Thoracic aorta (tissue), 2 donors: Measurements from ENCODE around the gene NFKBIL1. TPM values are rescaled to one million over a fixed set of nuclear protein-coding genes. Genes with fewer than 3 reads are reported as not detected.

Source experiments
- ATAC-seq: fragments of 150-250 bp; one replicate; pipeline ENCODE4 v1.8.0; 2017; ENCODE audit warnings: low read depth; ENCODE audit not compliant: insufficient number of reproducible peaks, low FRiP score
- DNase-seq: peaks from one replicate; pipeline ENCODE4 v3.0.0-alpha.2; 2020; ENCODE audit warnings: low spot score
- H3K27ac ChIP-seq, 2 donors: fragments of 200-600 bp; sonication (generic); 1 replicate in 1 of 2; 2 replicates in 1 of 2; pipeline ENCODE4 v1.5.1; 2016; ENCODE audit warnings: mild to moderate bottlenecking in 2 of 2, moderate library complexity in 2 of 2
- H3K27me3 ChIP-seq: fragments of 200-600 bp; sonication (generic); replicated peaks from 2 replicates; pipeline ENCODE4 v1.6.0; 2016; ENCODE audit warnings: mild to moderate bottlenecking; ENCODE audit not compliant: insufficient read depth
- H3K36me3 ChIP-seq: fragments of 200-600 bp; sonication (generic); one replicate; pipeline ENCODE4 v1.5.1; 2016
- H3K4me1 ChIP-seq, 2 donors: fragments of 200-600 bp; sonication (generic); 1 replicate in 1 of 2; 2 replicates in 1 of 2; pipeline versions ENCODE4 v1.5.1 to v1.6.0; 2016; ENCODE audit warnings: low read depth in 2 of 2, mild to moderate bottlenecking in 1 of 2; ENCODE audit not compliant: control insufficient read depth in 1 of 2
- H3K4me3 ChIP-seq: fragments of 200-600 bp; sonication (generic); 2 replicates; pipeline ENCODE4 v1.5.1; 2016; ENCODE audit warnings: mild to moderate bottlenecking
- H3K9me3 ChIP-seq: fragments of 200-600 bp; sonication (generic); 2 replicates; pipeline ENCODE4 v1.5.1; 2016
- total RNA-seq, 2 donors: library from RNA; depleted of rRNA; stranded (reverse); fragments of >200 nt; gene quantifications; one replicate each; pipeline versions ENCODE4 v1.1.0 to v1.2.3, GENCODE V29; 2016
- TF ChIP-seq, protein P1 (sequence below): fragments of 200-600 bp; sonication (generic); IDR thresholded peaks from one replicate; pipeline ENCODE4 v1.5.1; 2019; ENCODE audit warnings: antibody characterized with exemption

Gene NFKBIL1
- total RNA-seq, 2 donors from 2014 or later, result 23.8 to 24.2 TPM

DNA sequence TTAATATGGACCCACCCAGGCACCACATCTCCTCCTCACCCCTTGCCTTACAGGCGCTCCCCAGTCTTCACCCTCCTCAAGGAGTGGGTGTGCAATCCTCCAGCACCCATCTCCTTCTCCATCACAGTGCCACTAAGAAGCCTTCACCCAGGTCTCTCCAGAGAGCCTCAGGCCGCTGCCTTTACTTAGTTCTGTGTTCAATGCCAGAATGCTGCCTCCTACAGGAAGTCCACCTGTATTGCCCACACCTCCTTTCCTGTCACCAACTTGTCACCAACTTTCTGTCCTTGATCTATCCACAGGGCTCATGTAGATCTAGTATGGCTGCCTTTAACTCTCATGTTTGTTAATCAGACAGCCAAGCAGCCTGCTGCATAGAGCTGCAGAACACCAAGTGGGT lies 38.1 kb downstream of the NFKBIL1 start:
- H3K27me3 ChIP-seq, result no peaks in the 10 kb centered on the region
- no peaks in the 10 kb centered on the region for H3K36me3 ChIP-seq
- H3K4me3 ChIP-seq, result no peak overlapping the region
- no peaks in the 10 kb centered on the region for H3K9me3 ChIP-seq
- TF ChIP-seq, protein P1, sequence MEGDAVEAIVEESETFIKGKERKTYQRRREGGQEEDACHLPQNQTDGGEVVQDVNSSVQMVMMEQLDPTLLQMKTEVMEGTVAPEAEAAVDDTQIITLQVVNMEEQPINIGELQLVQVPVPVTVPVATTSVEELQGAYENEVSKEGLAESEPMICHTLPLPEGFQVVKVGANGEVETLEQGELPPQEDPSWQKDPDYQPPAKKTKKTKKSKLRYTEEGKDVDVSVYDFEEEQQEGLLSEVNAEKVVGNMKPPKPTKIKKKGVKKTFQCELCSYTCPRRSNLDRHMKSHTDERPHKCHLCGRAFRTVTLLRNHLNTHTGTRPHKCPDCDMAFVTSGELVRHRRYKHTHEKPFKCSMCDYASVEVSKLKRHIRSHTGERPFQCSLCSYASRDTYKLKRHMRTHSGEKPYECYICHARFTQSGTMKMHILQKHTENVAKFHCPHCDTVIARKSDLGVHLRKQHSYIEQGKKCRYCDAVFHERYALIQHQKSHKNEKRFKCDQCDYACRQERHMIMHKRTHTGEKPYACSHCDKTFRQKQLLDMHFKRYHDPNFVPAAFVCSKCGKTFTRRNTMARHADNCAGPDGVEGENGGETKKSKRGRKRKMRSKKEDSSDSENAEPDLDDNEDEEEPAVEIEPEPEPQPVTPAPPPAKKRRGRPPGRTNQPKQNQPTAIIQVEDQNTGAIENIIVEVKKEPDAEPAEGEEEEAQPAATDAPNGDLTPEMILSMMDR, result no peak
- ATAC-seq (no peak), DNase-seq (no peak)
- peaks cover 7 to 15% of the 10 kb centered on the region in 2 donors for H3K4me1 ChIP-seq
- H3K27ac ChIP-seq, result no peak overlapping the region

DNA sequence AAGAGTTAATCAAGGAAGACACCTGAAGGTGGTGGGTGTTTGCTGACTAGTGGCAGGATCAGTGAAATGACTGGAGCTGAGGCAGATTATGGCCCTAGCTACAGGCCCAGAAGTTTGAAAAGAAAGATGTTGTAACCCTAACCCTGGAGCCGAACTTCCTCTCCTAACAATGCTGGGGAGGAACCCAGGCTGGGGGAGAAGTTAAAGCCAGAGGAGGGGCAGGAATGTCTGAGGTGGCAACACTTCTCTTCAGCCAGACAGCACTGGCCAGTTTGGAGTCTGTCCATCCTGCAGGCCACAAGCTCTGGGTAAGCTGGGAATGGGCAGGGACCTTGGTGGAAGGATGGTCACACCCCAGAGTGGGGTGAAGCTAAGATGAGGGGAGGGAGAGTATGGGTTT lies 38.6 kb downstream of the NFKBIL1 start, which contains the start of gene LST1:
Gene LST1 (plus strand): TSS at position 270 of the 400 bp plus-strand sequence. CDS start 1,023 bp downstream, outside the sequence.
- Histone ChIP-seq H3K27ac (peak within 1 kb of the TSS in 1 of 2 donors; percentile 19), H3K36me3 (no peaks in the 10 kb centered on the region), H3K9me3 (no peaks in the 10 kb centered on the region), H3K4me1 (peaks cover 5 to 11% of the 10 kb centered on the region in 2 donors), H3K4me3 (peak within 1 kb of the TSS; percentile 25), H3K27me3 (no peaks in the 10 kb centered on the region)
- TF ChIP-seq, protein P1, result no peak
- no peak for DNase-seq
- ATAC-seq, result no peak

DNA sequence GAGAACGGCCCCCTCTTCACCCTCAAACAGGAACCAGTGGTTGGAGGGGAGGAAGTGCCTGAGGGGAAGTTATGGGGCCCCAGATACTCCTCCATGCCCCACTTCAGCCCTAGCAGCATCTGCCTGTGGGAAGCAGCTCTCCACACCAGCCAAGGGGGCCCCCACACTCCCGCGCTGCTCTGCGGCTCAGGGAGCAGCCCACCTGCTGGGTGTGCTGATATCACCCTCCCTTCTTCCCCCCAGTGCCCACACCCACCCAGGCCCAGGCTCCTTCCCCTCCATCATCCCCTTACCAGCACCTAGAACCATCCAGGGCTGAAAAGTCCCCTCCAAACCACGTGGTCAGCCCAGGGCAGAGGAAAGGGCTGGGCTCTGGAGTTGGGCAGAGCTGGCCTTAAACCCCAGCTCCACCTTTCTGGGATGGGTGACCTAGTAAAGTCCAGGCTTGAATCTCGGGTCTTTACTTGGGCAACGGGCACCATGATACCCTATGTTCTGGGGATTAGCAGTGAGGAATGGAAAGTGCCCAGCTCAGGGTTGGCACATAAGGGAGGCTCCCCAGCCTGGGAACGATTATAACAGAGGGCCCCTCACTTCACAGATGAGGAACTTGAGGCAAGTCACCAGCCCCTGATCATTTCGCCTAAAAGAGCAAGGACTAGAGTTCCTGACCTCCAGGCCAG lies 39.3 kb downstream of the NFKBIL1 start:
- TF ChIP-seq, protein P1, result no peak
- H3K27me3 ChIP-seq, result no peaks in the 10 kb centered on the region
- DNase-seq (no peak), ATAC-seq (no peak)
- H3K36me3 ChIP-seq, result no peaks in the 10 kb centered on the region
- H3K4me3 ChIP-seq, result peak overlapping the region; percentile 25
- no peaks in the 10 kb centered on the region for H3K9me3 ChIP-seq
- H3K4me1 ChIP-seq, result peaks cover 5 to 8% of the 10 kb centered on the region in 2 donors
- H3K27ac ChIP-seq, result peak overlapping the region in 1 of 2 donors; percentile 19

DNA sequence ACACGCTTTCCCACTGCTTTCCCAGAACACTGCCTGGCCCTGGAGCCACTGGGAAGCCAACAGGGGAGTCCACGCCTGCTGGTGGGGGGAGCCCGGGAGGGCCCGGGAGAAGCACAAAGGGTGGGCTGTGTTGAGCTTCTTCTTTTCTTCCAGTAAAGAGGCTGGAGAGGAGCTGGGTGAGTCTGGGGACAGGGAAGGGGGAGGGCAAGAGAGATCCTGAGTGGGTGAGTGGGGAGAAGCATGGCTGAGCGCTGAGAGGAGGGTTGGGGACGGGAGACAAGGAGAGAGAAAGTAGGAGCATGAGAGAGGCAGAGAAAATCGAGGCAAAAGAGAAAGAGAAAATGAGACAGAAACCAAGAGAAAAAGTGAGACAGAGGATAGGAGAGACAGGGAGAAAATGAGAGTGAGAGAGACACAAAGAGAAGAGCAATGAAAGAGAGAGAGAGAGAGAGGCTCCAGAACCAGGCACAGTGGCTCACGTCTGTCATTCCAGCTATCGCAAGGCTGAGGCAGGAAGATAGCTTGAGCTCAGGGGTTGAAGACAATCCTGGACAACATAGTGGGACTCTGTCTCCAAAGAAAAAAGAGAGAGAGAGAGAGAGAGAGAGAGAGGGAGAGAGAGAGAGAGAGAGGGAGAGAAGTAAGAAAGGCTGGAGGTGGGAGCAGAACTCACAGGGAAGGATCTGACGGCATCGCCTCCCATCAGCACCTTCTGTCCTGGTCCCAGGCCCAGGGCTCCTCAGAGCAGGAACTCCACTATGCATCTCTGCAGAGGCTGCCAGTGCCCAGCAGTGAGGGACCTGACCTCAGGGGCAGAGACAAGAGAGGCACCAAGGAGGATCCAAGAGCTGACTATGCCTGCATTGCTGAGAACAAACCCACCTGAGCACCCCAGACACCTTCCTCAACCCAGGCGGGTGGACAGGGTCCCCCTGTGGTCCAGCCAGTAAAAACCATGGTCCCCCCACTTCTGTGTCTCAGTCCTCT lies 40.7 kb downstream of the NFKBIL1 start:
- H3K4me3 ChIP-seq, result peak overlapping the region; percentile 25
- TF ChIP-seq, protein P1, result no peak
- H3K36me3 ChIP-seq, result no peaks in the 10 kb centered on the region
- no peaks in the 10 kb centered on the region for H3K9me3 ChIP-seq
- H3K27me3 ChIP-seq, result no peaks in the 10 kb centered on the region
- H3K4me1 ChIP-seq, result peaks cover 0 to 5% of the 10 kb centered on the region in 2 donors
- H3K27ac ChIP-seq, result no peak overlapping the region
- DNase-seq, result no peak
- ATAC-seq, result no peak
